GM21619 (cell line): ENCODE measurements around the gene MORN1.
"Not testable (repeated sequence)": the region's sequence is repeated elsewhere in the genome, so short reads cannot be mapped to it uniquely, and the experiment has no call there.

Experiments
- ATAC-seq: cut with Tn5 transposase; IDR thresholded peaks from one replicate; pipeline ENCODE4 v1.9.1; 2021; ENCODE audit not compliant: unreplicated experiment

MORN1 gene

GRCh38 chr1:2391041-2391930, at the start of gene MORN1, which contains the start of gene RER1:
MORN1 (minus strand) TSS chr1:2391554; CDS start chr1:2391533, 21 bp downstream.
RER1 (plus strand) TSS chr1:2391841; CDS start chr1:2395791, 3,950 bp downstream.
- peak; percentile 84 for ATAC-seq

DNA sequence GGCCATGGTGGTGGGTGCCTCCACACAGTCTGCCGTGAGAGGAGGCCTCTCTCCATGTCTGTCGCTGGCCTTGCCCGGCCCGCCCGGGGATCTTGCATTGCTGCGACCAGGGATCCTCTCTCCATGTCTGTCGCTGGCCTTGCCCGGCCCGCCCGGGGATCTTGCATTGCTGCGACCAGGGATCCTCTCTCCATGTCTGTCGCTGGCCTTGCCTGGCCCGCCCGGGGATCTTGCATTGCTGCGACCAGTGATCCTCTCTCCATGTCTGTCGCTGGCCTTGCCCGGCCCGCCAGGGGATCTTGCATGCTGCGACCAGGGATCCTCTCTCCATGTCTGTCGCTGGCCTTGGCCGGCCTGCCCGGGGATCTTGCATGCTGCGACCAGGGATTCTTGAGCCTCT, 49.0 kb upstream of the MORN1 start:
- ATAC-seq = not testable (repeated sequence)

GRCh38 chr1:2439369-2439768, 48.0 kb upstream of the MORN1 start:
- no peak for ATAC-seq

DNA sequence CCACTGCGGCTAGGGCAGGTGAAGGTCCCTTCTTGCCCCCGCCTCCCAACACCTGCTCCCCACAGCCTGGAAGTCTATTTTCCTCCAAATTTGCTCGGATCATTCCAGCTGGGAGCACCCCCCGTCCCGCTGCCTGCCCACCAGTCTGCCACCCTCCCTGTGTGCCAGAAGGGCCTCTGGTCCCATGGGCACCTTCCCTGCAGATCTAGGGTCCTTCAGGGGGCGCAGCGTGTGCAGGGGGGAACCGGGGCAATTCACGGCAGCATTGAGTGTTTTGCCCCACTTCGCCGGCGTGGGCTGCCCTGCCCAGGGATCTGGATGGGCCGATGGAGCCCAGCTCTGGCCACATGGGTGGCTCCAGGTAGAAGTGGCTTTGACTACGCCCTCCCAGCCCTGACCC, 47.3 kb upstream of the MORN1 start:
- no peak for ATAC-seq

DNA sequence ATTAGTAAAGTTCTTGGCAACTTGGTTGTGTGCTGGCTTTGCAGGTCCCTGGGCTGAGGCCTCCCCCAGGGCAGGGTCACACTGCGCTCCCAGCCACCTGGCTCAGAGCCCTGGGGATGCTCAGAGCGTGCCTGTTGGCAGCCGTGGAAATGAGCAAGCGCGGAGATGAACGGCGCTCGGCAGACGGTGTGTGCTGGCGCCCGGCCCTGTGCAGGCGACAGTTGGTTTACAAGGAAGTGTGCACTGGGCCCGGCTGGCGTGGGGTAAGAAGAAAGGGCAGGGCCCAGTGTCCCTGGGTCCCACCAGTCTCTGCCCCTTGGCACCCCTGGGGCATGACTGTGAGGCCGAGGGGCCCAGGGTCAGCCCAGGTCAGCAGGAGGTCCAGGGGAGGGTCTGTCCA, 46.7 kb upstream of the MORN1 start:
- no peak for ATAC-seq

GRCh38 chr1:2437617-2438016, 46.3 kb upstream of the MORN1 start:
- ATAC-seq = no peak

DNA sequence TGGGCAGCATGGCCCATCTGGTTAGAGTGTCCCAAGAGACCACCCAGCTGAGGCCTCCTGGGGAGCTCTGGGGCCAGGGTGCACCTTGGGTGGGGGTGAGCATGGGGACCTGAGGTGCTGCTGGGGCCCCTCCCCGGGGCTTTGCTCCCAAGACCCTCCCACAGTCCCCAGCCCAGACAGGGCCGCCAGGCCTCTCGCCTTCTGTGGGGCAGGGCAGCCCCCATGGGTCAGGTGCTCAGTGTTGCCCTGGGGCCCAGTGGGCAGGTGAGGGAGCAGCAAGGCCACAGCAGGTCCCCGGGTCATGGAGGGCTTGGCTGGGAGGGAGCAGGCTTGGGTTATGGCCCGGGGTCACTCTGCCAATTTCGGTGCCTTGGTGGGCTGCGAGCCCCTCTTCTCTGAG, 45.5 kb upstream of the MORN1 start:
- no peak for ATAC-seq

DNA sequence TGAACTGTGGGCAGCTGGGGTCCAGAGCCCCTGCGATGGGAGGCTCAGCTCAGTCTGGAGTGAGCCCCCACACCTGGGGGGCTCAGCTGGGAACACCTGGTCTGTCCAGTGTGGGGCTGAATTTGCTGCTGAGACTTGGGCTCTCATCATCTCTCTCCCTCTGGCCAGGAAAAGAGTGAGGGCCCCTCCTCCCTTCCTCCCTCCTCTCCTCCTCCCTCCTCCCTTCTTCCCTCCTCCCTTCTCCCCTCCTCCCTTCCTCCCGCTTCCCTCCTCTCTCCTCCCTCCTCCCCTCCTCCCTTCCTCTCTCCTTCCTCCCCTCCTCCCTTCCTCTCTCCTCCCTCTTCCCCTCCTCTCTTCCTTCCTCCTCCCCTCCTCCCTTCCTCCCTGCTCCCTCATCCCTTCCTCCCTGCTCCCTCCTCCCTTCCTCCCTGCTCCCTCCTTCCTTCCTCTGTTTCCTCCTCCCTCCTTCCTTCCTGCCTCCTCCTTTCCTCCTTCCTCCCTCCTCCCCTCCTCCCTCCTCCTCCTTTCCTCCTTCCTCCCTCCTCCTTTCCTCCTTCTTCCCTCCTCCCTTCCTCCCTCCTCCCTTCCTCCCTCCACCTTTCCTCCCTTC, 44.5 kb upstream of the MORN1 start:
- no peak for ATAC-seq

GRCh38 chr1:2435091-2435490, 43.7 kb upstream of the MORN1 start:
- ATAC-seq = no peak

GRCh38 chr1:2433936-2434655, 42.7 kb upstream of the MORN1 start:
- ATAC-seq = no peak

GRCh38 chr1:2433196-2433595, 41.8 kb upstream of the MORN1 start:
- ATAC-seq = no peak

- no peak for ATAC-seq
Observed at GRCh38 chr1:2432441-2432844, 41.1 kb upstream of the MORN1 start.

DNA sequence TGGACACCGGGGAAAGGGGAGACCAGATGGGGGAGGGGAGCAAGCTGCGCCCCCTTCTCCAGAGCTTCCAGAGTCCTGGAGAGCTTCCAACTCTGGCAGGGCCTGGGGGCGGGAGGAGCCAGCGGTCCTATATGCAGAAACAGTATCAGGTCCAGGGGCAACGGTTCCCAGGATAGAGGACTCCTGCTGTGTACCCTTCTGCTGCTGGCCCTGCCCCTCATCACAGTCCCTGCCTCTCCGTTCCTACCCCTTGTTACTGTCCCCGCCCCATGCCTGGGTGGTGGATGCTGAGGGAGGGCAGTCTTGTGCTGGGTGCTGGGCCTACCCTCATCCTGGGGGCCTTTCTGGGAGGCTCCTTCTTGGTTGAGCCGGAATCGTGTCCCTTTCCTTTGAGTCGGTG, 40.2 kb upstream of the MORN1 start:
- no peak for ATAC-seq

DNA sequence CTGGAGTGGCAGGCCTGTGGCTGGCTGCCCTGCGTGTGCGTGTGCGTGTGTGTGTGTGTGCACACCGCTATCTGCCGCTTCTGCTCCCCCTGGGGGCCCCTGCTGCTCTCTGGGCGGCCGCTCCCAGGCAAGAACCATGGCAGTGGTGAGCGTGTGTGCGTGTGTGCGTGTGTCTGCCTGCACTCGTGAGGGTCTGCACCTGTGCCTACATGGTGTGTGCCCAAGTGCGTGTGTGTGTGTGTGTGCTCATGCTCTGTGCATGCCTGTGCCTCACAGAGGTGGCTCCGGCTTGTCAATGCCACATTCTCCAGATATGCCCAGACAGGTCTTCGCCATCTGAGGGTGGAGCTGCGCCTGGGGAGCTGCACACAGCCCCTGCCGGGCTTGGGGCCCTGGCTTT, 39.7 kb upstream of the MORN1 start:
- no peak for ATAC-seq

DNA sequence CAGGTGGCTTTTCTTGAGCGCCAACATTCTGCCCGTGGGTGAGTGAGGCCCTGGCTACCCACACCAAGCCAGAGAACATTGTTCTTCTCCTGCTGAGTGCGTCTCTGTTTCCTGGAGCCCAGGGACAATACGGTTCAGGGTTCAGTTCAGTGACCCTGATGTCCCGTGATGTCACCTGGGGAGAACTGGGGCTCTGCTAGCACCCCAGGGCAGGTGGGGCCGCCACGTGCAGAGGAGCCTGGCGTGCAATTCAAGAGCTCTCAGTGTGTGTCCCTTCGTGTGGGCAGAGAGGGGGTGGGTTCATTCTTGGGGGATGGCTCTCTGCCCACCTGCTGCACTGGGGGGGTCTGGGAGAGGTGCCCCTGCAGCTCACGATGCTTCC, 39.2 kb upstream of the MORN1 start:
- no peak for ATAC-seq

DNA sequence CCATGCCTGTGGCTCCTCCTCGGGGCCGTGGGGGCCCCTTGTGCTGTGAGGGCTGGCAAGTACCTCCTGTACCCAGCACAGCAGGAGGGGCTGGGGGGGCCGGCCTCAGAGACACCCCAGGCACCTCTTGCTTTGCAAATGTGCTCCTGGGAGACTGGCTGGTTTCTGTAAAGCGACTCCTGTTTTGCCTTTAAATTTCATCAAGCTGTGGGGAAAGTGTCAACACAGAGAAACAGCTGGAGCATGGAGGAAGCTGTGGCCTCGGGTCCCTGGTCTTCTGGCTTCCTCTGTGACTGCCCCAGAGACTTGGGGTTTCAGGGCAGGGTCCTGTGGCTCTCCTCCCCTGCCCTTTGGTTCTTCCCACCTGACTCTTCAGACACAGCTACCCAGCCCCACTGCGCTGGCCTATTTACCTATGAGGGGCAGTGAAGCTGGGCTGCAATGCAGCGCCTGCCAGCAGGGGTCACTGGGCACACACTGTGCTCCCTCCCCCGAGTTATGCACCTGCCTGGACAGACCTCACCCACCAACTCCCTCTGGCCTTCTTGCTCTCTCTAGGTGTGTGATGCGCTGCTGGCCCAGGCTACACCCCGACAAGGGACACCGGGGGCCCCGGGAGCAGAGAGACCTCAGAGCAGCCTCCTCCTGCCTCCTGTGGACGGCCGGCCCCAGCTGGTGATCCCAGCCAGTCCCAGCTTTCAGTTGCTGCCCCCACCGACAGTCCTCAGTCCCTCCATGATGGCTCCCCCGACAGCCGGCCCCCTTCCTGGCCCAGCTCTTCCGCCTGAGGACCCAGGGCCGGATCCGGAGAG, 38.6 kb upstream of the MORN1 start:
- ATAC-seq = no peak

DNA sequence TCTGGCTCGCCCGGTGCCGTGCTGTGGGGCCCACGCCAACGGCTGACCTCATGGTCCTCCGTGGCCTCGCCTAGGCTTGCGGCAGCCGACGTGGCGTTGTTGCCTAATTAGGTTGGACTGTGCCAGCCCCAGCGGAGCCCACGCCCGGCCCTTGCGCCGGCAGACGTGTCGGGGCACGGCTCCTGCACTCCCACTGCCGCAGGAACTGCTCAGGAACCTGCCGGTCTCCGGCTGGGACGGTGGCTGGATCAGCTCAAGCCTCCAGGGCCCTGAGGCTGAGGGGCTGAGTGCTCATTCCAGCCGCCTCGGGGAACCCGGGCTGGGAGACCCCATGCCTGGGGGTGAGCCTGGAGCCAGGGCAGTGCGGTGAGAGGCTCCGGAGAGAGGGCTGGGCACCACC, 37.1 kb upstream of the MORN1 start:
- ATAC-seq = no peak

DNA sequence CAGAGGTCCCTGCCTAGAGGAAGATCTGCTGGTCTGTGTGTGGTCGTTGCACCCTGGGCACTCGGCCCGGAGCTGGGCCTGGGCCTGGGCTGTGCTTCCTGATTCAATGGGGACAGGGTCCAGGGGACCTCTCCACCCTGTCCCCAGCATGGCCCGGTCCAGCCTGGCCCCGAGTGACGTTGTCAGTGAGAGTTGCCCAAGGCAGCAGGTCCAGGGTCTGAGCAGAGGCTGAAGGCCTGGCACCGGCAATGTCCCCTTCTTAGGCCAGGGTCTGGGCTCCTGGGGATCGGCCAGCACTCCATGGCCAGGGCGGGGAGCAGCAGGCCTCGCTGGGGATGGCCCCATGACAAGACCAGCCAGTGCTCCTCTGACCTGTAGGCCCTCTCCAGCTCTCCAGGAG, 36.6 kb upstream of the MORN1 start:
- no peak for ATAC-seq

GRCh38 chr1:2427051-2427450, 35.7 kb upstream of the MORN1 start:
- no peak for ATAC-seq

DNA sequence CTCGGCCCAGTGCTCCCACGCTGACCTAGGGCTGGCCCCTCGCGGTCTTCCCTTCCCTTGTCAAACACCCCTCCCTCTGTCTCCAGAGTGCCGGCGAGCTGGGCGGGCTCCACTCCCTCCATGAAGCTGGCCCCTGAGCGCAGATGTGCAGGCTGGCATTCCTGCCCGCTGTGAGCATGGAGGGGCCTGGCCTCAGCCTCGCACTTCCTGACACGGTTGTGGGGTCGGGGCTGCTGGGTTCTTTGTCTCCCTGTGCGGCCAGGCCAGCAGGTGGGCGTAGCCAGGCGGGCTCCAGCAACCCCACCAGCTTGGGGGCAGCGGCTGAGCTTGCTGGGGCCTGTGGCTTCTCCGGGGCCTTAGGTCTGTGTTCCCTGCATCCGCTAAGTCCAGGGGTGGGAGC, 35.2 kb upstream of the MORN1 start:
- no peak for ATAC-seq

DNA sequence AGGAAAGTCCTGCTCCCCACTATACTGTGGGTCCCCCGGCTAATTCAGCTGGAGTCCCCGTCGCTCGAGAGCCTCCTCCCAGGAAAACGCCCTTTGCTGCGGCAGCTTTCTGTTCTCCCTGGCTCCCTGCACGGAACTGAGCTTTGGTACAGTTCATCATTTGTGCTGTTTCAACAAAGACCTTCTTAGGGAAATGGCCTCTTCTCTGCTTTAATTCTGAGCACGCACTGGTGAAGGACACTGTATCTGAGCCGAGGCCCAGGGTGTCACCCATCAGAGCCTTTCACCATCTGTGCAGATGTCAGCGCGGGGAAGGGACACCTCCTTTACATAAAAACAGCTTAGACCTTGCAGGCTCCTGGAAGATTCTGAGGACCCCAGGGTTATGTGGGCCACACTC, 34.5 kb upstream of the MORN1 start:
- no peak for ATAC-seq
